Natural killer cell (primary cell): Measurements from ENCODE around the gene FAM120C. TPM values are rescaled to one million over a fixed set of nuclear protein-coding genes. Genes with fewer than 3 reads are reported as not detected.

Source experiments
- ATAC-seq, 3 donors: fragments of 150-1000 bp in 2 of 3; fragments of 200-7000 bp in 1 of 3; cut with Tn5 transposase; 1 replicate in 1 of 3; 2 replicates in 2 of 3; pipeline ENCODE4 v1.10.0; 2021; ENCODE audit warnings: mild to moderate bottlenecking in 2 of 3, moderate library complexity in 2 of 3
- DNase-seq, 2 donors: peaks; one replicate each; pipeline versions ENCODE4 v3.0.0 to v3.0.0-alpha.2; 2013 to 2021; ENCODE audit warnings: mixed read lengths in 1 of 2
- H3K27ac ChIP-seq: one replicate; pipeline ENCODE4 v1.5.1; 2013; ENCODE audit warnings: mild to moderate bottlenecking, low read length
- H3K27me3 ChIP-seq: one replicate; pipeline ENCODE4 v1.6.1; 2013; ENCODE audit warnings: low read length; ENCODE audit not compliant: control insufficient read depth, insufficient read depth
- H3K36me3 ChIP-seq: one replicate; pipeline ENCODE4 v1.6.1; 2013; ENCODE audit warnings: low read length; ENCODE audit not compliant: control insufficient read depth, insufficient read depth
- H3K4me1 ChIP-seq: one replicate; pipeline ENCODE4 v1.6.1; 2013; ENCODE audit warnings: low read length; ENCODE audit not compliant: control insufficient read depth, insufficient read depth
- H3K4me3 ChIP-seq: one replicate; pipeline ENCODE4 v1.5.1; 2013; ENCODE audit warnings: low read length
- H3K9me3 ChIP-seq: one replicate; pipeline ENCODE4 v1.6.1; 2013; ENCODE audit warnings: low read length; ENCODE audit not compliant: control insufficient read depth, insufficient read depth
- H3K27ac Mint-ChIP-seq, 2 donors: one replicate each; pipeline ENCODE4 v1.8.0; 2022; ENCODE audit warnings: mild to moderate bottlenecking in 2 of 2, mixed read lengths in 2 of 2, moderate library complexity in 1 of 2
- H3K27me3 Mint-ChIP-seq, 2 donors: one replicate each; pipeline ENCODE4 v1.8.0; 2022; ENCODE audit warnings: low read depth in 2 of 2, mixed read lengths in 2 of 2
- H3K36me3 Mint-ChIP-seq: one replicate; pipeline ENCODE4 v1.8.0; 2022; ENCODE audit warnings: mixed read lengths
- H3K4me1 Mint-ChIP-seq, 2 donors: one replicate each; pipeline ENCODE4 v1.8.0; 2022; ENCODE audit warnings: mixed read lengths in 2 of 2
- H3K4me3 Mint-ChIP-seq: one replicate; pipeline ENCODE4 v1.8.0; 2022; ENCODE audit warnings: mild to moderate bottlenecking, moderate library complexity, mixed read lengths
- H3K9me3 Mint-ChIP-seq, 2 donors: one replicate each; pipeline ENCODE4 v1.8.0; 2022; ENCODE audit warnings: mixed read lengths in 2 of 2
- WGBS: methylation state at CpG from one replicate; pipeline ENCODE4 v1.1.7; 2013; ENCODE audit warnings: missing lambda C conversion rate; ENCODE audit not compliant: insufficient coverage; 5-methylcytosine and 5-hydroxymethylcytosine counted together
- intact Hi-C: fragments of 100-400 bp; cut with micrococcal nuclease; formaldehyde crosslinking; loops from one replicate; pipeline ENCODE4 v1.14.2; 2022
- total RNA-seq, 4 donors: library from RNA; stranded (reverse); fragments of 120-200 nt in 1 of 4; gene quantifications; one replicate each; pipeline versions ENCODE4 v1.2.3 to v1.2.4, GENCODE V29; 2013 to 2022
- TF ChIP-seq, protein P1 (sequence below): fragments of 200-600 bp; IDR thresholded peaks from one replicate; pipeline ENCODE4 v1.8.0; 2022; ENCODE audit warnings: antibody characterized with exemption

The FAM120C gene
- total RNA-seq, 3 donors from 2014 or later (not counting 1 experiment from before 2014, with no cell fraction given), result 9.5 to 15.4 (median 11.8) TPM

- no peaks in the 10 kb centered on the region for H3K27me3 Mint-ChIP-seq
- H3K36me3 ChIP-seq, result no peaks in the 10 kb centered on the region
- ATAC-seq (no peak), DNase-seq (no peak)
- H3K36me3 Mint-ChIP-seq, result no peaks in the 10 kb centered on the region
- H3K4me1 Mint-ChIP-seq, result no peaks in the 10 kb centered on the region
- no peaks in the 10 kb centered on the region for H3K9me3 ChIP-seq
- H3K27me3 ChIP-seq, result no peaks in the 10 kb centered on the region
- intact Hi-C loops, result no loop called here
- no peaks in the 10 kb centered on the region for H3K9me3 Mint-ChIP-seq
- H3K4me1 ChIP-seq, result no peaks in the 10 kb centered on the region
- no peak overlapping the region for H3K4me3 ChIP-seq
- H3K27ac Mint-ChIP-seq, result no peak overlapping the region
- WGBS, result 38% methylated on average over 2 of the region's 2 CpGs
- no peak overlapping the region for H3K4me3 Mint-ChIP-seq
- no peak overlapping the region for H3K27ac ChIP-seq
- TF ChIP-seq, protein P1, sequence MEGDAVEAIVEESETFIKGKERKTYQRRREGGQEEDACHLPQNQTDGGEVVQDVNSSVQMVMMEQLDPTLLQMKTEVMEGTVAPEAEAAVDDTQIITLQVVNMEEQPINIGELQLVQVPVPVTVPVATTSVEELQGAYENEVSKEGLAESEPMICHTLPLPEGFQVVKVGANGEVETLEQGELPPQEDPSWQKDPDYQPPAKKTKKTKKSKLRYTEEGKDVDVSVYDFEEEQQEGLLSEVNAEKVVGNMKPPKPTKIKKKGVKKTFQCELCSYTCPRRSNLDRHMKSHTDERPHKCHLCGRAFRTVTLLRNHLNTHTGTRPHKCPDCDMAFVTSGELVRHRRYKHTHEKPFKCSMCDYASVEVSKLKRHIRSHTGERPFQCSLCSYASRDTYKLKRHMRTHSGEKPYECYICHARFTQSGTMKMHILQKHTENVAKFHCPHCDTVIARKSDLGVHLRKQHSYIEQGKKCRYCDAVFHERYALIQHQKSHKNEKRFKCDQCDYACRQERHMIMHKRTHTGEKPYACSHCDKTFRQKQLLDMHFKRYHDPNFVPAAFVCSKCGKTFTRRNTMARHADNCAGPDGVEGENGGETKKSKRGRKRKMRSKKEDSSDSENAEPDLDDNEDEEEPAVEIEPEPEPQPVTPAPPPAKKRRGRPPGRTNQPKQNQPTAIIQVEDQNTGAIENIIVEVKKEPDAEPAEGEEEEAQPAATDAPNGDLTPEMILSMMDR, result no peak
Observed at GRCh38 chrX:54089191-54089590, 93.9 kb downstream of the FAM120C start.

- no peaks in the 10 kb centered on the region for H3K27me3 ChIP-seq
- TF ChIP-seq, protein P1, result no peak
- no peaks in the 10 kb centered on the region for H3K9me3 Mint-ChIP-seq
- WGBS, result 92% methylated on average over 4 of the region's 4 CpGs
- intact Hi-C loops, result no loop called here
- H3K4me3 ChIP-seq, result no peak overlapping the region
- ATAC-seq (no peak), DNase-seq (no peak)
- H3K27ac Mint-ChIP-seq, result no peak overlapping the region
- H3K4me3 Mint-ChIP-seq, result no peak overlapping the region
- H3K4me1 ChIP-seq, result no peaks in the 10 kb centered on the region
- H3K4me1 Mint-ChIP-seq, result no peaks in the 10 kb centered on the region
- H3K36me3 ChIP-seq, result no peaks in the 10 kb centered on the region
- H3K9me3 ChIP-seq, result no peaks in the 10 kb centered on the region
- H3K27me3 Mint-ChIP-seq, result no peaks in the 10 kb centered on the region
- H3K36me3 Mint-ChIP-seq, result no peaks in the 10 kb centered on the region
- no peak overlapping the region for H3K27ac ChIP-seq
Observed at GRCh38 chrX:54087661-54088060, 95.4 kb downstream of the FAM120C start.

GRCh38 chrX:54085666-54086065, 97.4 kb downstream of the FAM120C start:
- H3K27ac Mint-ChIP-seq, result no peak overlapping the region
- TF ChIP-seq, protein P1, result no peak
- no peaks in the 10 kb centered on the region for H3K36me3 Mint-ChIP-seq
- Histone ChIP-seq H3K27me3 (no peaks in the 10 kb centered on the region), H3K4me3 (no peak overlapping the region), H3K36me3 (no peaks in the 10 kb centered on the region), H3K4me1 (no peaks in the 10 kb centered on the region), H3K9me3 (no peaks in the 10 kb centered on the region), H3K27ac (no peak overlapping the region)
- H3K4me1 Mint-ChIP-seq, result no peaks in the 10 kb centered on the region
- WGBS, result 98% methylated on average over 6 of the region's 6 CpGs
- ATAC-seq (no peak), DNase-seq (no peak)
- no peak overlapping the region for H3K4me3 Mint-ChIP-seq
- H3K27me3 Mint-ChIP-seq, result no peaks in the 10 kb centered on the region
- no peaks in the 10 kb centered on the region for H3K9me3 Mint-ChIP-seq
- intact Hi-C loops, result no loop called here

GRCh38 chrX:54076903-54077302, 106.2 kb downstream of the FAM120C start:
- Histone ChIP-seq H3K36me3 (no peaks in the 10 kb centered on the region), H3K4me3 (no peak overlapping the region), H3K27ac (no peak overlapping the region), H3K9me3 (no peaks in the 10 kb centered on the region), H3K27me3 (no peaks in the 10 kb centered on the region), H3K4me1 (no peaks in the 10 kb centered on the region)
- ATAC-seq, result no peak
- Mint-ChIP-seq H3K4me1 (no peaks in the 10 kb centered on the region), H3K9me3 (no peaks in the 10 kb centered on the region), H3K4me3 (no peak overlapping the region), H3K27ac (no peak overlapping the region), H3K27me3 (no peaks in the 10 kb centered on the region), H3K36me3 (no peaks in the 10 kb centered on the region)
- no peak for DNase-seq
- intact Hi-C loops, result no loop called here
- WGBS, result 100% methylated on average over 2 of the region's 2 CpGs
- TF ChIP-seq, protein P1, result no peak
